SU-DHL-6 (cell line): ENCODE data around the gene MEIS2.

ENCODE experiments used
- CTCF ChIP-seq: fragments of 200-600 bp; sonication (generic); IDR thresholded peaks from one replicate; pipeline ENCODE4 v1.5.1; 2017; ENCODE audit warnings: antibody characterized with exemption, mild to moderate bottlenecking, low read length, moderate library complexity; ENCODE audit not compliant: insufficient read depth, poor library complexity, severe bottlenecking
- EZH2phosphoT487 ChIP-seq: fragments of 200-600 bp; sonication (generic), shearing (Covaris generic); conservative IDR thresholded peaks from 2 replicates; pipeline ENCODE4 v1.6.1; 2018; ENCODE audit warnings: mild to moderate bottlenecking, antibody characterized with exemption, low read length, moderate library complexity, mixed read lengths

DNA sequence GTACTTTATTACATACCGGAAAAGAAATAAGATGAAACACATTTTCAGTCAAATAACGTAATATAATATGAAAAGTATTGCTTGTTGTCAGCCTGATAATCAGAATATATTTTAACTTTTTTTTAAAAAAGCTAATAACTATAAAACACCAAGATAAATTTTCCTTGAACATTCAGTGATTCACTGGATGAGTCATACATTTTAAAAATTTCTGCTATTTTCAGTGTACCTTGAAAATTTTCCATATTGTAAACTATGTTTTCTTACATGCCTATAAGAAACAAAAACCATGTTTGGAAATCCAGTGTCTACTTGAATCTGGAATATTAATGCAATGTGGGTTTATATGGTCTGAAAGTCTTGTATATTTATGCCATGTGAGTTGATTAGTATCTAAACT is 36.3 kb upstream of the MEIS2 start:
- TF ChIP-seq CTCF: no peak
- no peak for TF ChIP-seq EZH2phosphoT487
